Brain microvascular endothelial cell (primary cell): ENCODE measurements around the gene AGBL1.

ENCODE experiments used
- DNase-seq: peaks from one replicate; pipeline ENCODE4 v3.0.0-alpha.2; 2020
- H3K27ac ChIP-seq: fragments of 250-450 bp; sonication (Bioruptor Pico); 2 replicates; pipeline ENCODE4 v1.5.1; 2020; ENCODE audit warnings: mild to moderate bottlenecking, moderate library complexity
- H3K27me3 ChIP-seq: fragments of 250-450 bp; sonication (Bioruptor Pico); replicated peaks from 2 replicates; pipeline ENCODE4 v1.5.1; 2020; ENCODE audit warnings: mild to moderate bottlenecking
- H3K36me3 ChIP-seq: fragments of 250-450 bp; sonication (Bioruptor Pico); replicated peaks from 2 replicates; pipeline ENCODE4 v1.5.1; 2020; ENCODE audit warnings: mild to moderate bottlenecking
- H3K4me3 ChIP-seq: 2 replicates; pipeline ENCODE4 v1.5.1; 2011; ENCODE audit warnings: low read depth, mild to moderate bottlenecking, control low read depth, low read length, moderate library complexity
- in situ Hi-C: cut with HindIII; loops from 2 replicates; pipeline ENCODE4 v1.10.0; 2017; ENCODE audit warnings: low sequenced_read_pairs, low pct_ligation_motif_present
- TF ChIP-seq, protein P1 (sequence below): IDR thresholded peaks from 2 replicates; pipeline ENCODE4 v1.5.1; 2011; ENCODE audit warnings: low read depth, mild to moderate bottlenecking, moderate library complexity, low read length, control low read depth, inconsistent platforms; ENCODE audit errors: missing control alignments

AGBL1 gene

DNA sequence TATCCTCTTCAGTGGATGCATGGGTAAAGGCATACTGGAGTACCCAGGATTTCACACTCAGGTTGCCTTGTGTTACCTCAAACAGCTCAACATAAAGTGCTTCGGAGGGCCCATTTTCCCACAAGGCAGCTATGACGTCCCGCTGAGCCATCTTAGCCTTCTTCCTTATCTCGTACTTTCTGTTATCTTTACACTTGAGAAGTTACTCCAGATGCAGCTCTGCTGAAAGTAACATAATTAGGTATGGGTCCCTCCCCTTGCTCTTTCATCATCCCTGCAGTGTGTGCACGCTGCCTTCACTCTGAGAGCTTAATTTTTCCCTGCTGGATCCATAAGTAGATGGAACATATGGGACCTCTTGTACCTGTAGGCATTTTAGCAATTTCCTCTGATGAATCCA is 410.3 kb downstream of the AGBL1 start:
- Histone ChIP-seq H3K27me3 (no peaks in the 10 kb centered on the region), H3K27ac (no peak overlapping the region), H3K4me3 (no peak overlapping the region), H3K36me3 (no peaks in the 10 kb centered on the region)
- in situ Hi-C loops = no loop called here
- no peak for DNase-seq
- TF ChIP-seq, protein P1, sequence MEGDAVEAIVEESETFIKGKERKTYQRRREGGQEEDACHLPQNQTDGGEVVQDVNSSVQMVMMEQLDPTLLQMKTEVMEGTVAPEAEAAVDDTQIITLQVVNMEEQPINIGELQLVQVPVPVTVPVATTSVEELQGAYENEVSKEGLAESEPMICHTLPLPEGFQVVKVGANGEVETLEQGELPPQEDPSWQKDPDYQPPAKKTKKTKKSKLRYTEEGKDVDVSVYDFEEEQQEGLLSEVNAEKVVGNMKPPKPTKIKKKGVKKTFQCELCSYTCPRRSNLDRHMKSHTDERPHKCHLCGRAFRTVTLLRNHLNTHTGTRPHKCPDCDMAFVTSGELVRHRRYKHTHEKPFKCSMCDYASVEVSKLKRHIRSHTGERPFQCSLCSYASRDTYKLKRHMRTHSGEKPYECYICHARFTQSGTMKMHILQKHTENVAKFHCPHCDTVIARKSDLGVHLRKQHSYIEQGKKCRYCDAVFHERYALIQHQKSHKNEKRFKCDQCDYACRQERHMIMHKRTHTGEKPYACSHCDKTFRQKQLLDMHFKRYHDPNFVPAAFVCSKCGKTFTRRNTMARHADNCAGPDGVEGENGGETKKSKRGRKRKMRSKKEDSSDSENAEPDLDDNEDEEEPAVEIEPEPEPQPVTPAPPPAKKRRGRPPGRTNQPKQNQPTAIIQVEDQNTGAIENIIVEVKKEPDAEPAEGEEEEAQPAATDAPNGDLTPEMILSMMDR = no peak

DNA sequence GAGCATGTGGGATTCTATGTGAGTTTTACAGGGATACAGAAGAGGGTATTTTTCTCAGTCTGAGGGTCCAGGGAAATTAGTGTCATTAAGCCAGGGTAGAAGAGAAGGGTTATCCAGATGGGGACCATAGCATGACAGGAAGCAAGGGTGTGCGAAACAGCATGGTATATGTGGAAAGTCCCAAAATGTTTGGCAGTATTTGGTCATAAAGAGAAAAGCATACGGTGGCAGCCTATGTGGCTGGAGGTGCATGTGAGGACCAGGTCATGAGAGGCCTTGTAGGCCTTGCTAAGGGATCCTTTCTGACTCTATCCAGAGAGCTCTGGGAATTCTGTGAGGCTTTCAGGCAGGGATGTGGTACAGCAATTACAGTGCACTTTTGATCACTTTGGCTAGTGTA is 411.4 kb downstream of the AGBL1 start:
- in situ Hi-C loops = no loop called here
- Histone ChIP-seq H3K4me3 (no peak overlapping the region), H3K36me3 (no peaks in the 10 kb centered on the region), H3K27me3 (no peaks in the 10 kb centered on the region), H3K27ac (no peak overlapping the region)
- TF ChIP-seq, protein P1 = no peak
- no peak for DNase-seq

DNA sequence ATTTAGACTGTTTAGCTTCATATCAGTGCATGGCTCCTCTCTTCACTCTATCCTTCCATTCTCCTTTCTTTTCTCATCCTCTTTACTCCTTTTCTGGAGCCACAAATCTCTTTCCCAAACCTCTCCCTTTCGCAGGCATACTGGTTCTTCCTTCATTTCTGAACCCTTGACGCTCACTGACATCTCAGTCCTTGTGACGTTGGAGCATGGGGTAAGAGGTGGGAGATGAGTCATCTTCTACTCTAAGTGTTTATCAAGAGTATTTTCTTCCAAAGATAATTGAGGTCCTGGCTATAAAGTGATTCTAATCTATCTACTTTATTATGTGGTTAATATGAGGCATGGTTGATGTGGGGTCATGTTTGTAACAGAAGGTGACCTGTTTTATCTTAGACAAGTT is 414.2 kb downstream of the AGBL1 start:
- in situ Hi-C loops = no loop called here
- no peak overlapping the region for H3K4me3 ChIP-seq
- no peak overlapping the region for H3K27ac ChIP-seq
- TF ChIP-seq, protein P1 = no peak
- no peaks in the 10 kb centered on the region for H3K27me3 ChIP-seq
- no peak for DNase-seq
- H3K36me3 ChIP-seq = no peaks in the 10 kb centered on the region

DNA sequence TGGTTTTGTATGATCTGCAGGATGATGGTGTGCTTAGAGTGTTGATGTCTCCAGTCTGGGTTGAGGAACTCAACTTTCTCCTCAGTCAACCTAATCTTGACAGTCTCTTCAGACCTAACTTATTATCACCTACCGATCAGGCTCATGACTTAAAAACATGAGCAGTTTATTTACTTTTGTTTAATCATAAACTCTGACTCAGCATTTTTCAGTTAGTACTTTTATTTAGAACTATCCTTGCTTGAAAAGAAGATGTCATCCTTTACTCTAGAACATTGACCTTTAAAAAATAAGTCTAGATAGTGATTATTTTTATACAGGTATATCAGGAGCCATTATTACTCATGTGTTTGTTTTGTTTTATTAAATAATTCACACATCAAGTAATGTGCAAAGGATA is 414.8 kb downstream of the AGBL1 start:
- H3K27ac ChIP-seq = no peak overlapping the region
- H3K4me3 ChIP-seq = no peak overlapping the region
- no peaks in the 10 kb centered on the region for H3K36me3 ChIP-seq
- no peak for DNase-seq
- in situ Hi-C loops = no loop called here
- H3K27me3 ChIP-seq = no peaks in the 10 kb centered on the region
- TF ChIP-seq, protein P1 = no peak

DNA sequence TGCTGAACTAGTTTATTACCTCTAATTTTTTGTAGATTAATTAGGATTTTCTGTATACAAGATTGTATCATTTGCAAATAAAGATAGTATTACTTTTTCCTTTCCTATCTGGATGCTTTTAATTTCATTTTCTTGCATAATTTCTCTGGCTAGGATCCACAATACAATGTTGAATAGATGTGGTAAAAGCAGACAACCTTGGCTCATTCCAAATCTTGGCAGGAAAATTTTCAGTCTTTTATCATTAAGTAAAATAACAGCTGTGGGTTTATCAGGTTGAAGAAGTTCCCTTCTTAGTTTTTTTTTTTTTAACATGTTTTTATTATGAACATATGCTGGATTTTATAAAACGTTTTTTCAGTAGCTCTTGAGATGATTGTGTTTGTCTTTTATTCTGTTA is 422.6 kb downstream of the AGBL1 start:
- Histone ChIP-seq H3K36me3 (no peaks in the 10 kb centered on the region), H3K27me3 (no peaks in the 10 kb centered on the region), H3K27ac (no peak overlapping the region), H3K4me3 (no peak overlapping the region)
- no peak for DNase-seq
- in situ Hi-C loops = no loop called here
- TF ChIP-seq, protein P1 = no peak

DNA sequence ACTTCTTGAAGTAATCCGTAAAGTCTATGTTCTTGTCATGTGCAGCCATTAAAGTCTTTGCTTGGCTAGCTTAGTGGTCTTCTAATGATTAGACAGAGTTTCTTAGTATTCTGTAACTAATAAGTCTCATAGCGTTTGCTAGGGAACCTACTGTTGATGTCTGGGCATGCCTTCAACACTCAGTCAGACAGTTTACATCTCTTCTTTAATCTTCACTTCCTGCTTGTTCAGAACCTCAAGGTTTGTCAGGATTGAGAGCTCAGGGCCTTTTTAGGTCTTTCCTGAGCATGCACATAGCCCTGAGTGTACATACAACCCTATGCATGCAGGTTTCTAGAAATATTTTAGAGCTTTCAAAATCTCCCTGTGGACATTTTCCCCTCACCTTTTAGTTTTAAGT is 426.3 kb downstream of the AGBL1 start:
- Histone ChIP-seq H3K36me3 (no peaks in the 10 kb centered on the region), H3K4me3 (no peak overlapping the region), H3K27me3 (no peaks in the 10 kb centered on the region), H3K27ac (no peak overlapping the region)
- TF ChIP-seq, protein P1 = no peak
- in situ Hi-C loops = no loop called here
- DNase-seq = no peak
